Measurements from ENCODE around the gene CD164L2. TPM values are rescaled to one million over a fixed set of nuclear protein-coding genes. Genes with fewer than 3 reads are reported as not detected.

CD164L2 gene
- total and polyA plus RNA-seq, 8 donors: 0.19 to 0.76 (median 0.57) TPM; not detected in 2

- intact Hi-C loops (cut with DNase I): loop anchor here in 2 of 3 donors (5.0 to 10.0 kb wide), 2 partner anchors 95 to 208 kb away; no protein-coding TSS in a partner anchor
- H3K9me3 ChIP-seq: no peaks in the 10 kb centered on the region
- ATAC-seq (no peak), DNase-seq (no peak), FAIRE-seq (no peak)
- no peak for TF ChIP-seq CTCF (IDR thresholded peaks at IDR 0.05)
- no peak overlapping the region for H3K27ac ChIP-seq
- WGBS, 2 donors: 34 to 35% methylated on average over 19 of the region's 19 CpGs
- peaks cover 0 to 10% (median 0%) of the 10 kb centered on the region in 3 donors for H3K4me1 ChIP-seq
- no peaks in the 10 kb centered on the region for H3K36me3 ChIP-seq
- H3K27me3 ChIP-seq: no peaks in the 10 kb centered on the region
- H3K4me3 ChIP-seq: no peak overlapping the region
Observed at GRCh38 chr1:27399251-27400025, 16.3 kb upstream of the CD164L2 start.

GRCh38 chr1:27398405-27399149 is 15.4 kb upstream of the CD164L2 start:
- TF ChIP-seq CTCF (IDR thresholded peaks at IDR 0.05): no peak
- FAIRE-seq (no peak), DNase-seq (no peak), ATAC-seq (no peak)
- no peaks in the 10 kb centered on the region for H3K9me3 ChIP-seq
- no peak overlapping the region for H3K4me3 ChIP-seq
- no peaks in the 10 kb centered on the region for H3K36me3 ChIP-seq
- peaks cover 0 to 10% (median 0%) of the 10 kb centered on the region in 3 donors for H3K4me1 ChIP-seq
- no peaks in the 10 kb centered on the region for H3K27me3 ChIP-seq
- 53 to 70% methylated on average over 4 of the region's 4 CpGs for WGBS, 2 donors
- H3K27ac ChIP-seq: no peak overlapping the region
- intact Hi-C loops (cut with DNase I): loop anchor here in 1 of 3 donors (10.0 kb wide), 1 partner anchor 94 kb away; no protein-coding TSS in a partner anchor

- DNase-seq: no peak
- no peak for FAIRE-seq
Observed at GRCh38 chr1:27397749-27398148, 14.6 kb upstream of the CD164L2 start.

GRCh38 chr1:27397110-27397509 is 14.0 kb upstream of the CD164L2 start:
- DNase-seq (no peak), FAIRE-seq (no peak), ATAC-seq (no peak)
- no peaks in the 10 kb centered on the region for H3K9me3 ChIP-seq
- peaks cover 0 to 2% (median 2%) of the 10 kb centered on the region in 3 donors for H3K4me1 ChIP-seq
- H3K4me3 ChIP-seq: no peak overlapping the region
- no peaks in the 10 kb centered on the region for H3K27me3 ChIP-seq
- 67 to 87% methylated on average over 3 of the region's 3 CpGs for WGBS, 2 donors
- H3K27ac ChIP-seq: no peak overlapping the region
- intact Hi-C loops (cut with DNase I): loop anchor here in 1 of 3 donors (10.0 kb wide), 1 partner anchor 92 kb away; no protein-coding TSS in a partner anchor
- no peaks in the 10 kb centered on the region for H3K36me3 ChIP-seq
- TF ChIP-seq CTCF (IDR thresholded peaks at IDR 0.05): no peak

More at GRCh38 chr1:27397749-27398148, 14.6 kb upstream of the CD164L2 start:
- Histone ChIP-seq H3K4me3 (no peak overlapping the region), H3K36me3 (no peaks in the 10 kb centered on the region), H3K4me1 (peaks cover 0 to 8% (median 0%) of the 10 kb centered on the region in 3 donors), H3K9me3 (no peaks in the 10 kb centered on the region), H3K27me3 (no peaks in the 10 kb centered on the region), H3K27ac (no peak overlapping the region)
- no peak for ATAC-seq
- intact Hi-C loops (cut with DNase I): loop anchor here in 1 of 3 donors (10.0 kb wide), 1 partner anchor 93 kb away; no protein-coding TSS in a partner anchor
- no peak for TF ChIP-seq CTCF (IDR thresholded peaks at IDR 0.05)
- WGBS, 2 donors: 51 to 58% methylated on average over 7 of the region's 7 CpGs
